Left lung (tissue), 10 donors: ENCODE results near the gene HEXIM1. TPM values are rescaled to one million over a fixed set of nuclear protein-coding genes. Genes with fewer than 3 reads are reported as not detected.
A peak's percentile ranks its signal among the peaks of the same experiment; 100 is the strongest.

Experiments
- ATAC-seq: fragments of 200-7000 bp; cut with Tn5 transposase; one replicate; pipeline ENCODE4 v1.9.1; 2020; ENCODE audit warnings: moderate library complexity
- DNase-seq, 4 donors: peaks; one replicate each; pipeline ENCODE4 v3.0.0-alpha.2; 2013 to 2020
- H3K27ac ChIP-seq, 2 donors: fragments of 200-600 bp; sonication (generic) in 1 of 2; one replicate each; pipeline versions ENCODE4 v1.5.0 to v1.8.0; 2020 to 2021
- H3K27me3 ChIP-seq, 2 donors: fragments of 200-600 bp; sonication (generic) in 1 of 2; one replicate each; pipeline versions ENCODE4 v1.5.0 to v1.8.0; 2020 to 2021
- H3K36me3 ChIP-seq, 2 donors: fragments of 200-600 bp; sonication (generic) in 1 of 2; one replicate each; pipeline versions ENCODE4 v1.5.0 to v1.8.0; 2020 to 2021
- H3K4me1 ChIP-seq, 2 donors: fragments of 200-600 bp; one replicate each; pipeline ENCODE4 v1.8.0; 2021
- H3K4me3 ChIP-seq, 2 donors: fragments of 200-600 bp; sonication (generic) in 1 of 2; one replicate each; pipeline versions ENCODE4 v1.5.0 to v1.8.0; 2020 to 2021; ENCODE audit warnings: mild to moderate bottlenecking in 1 of 2
- H3K9me3 ChIP-seq, 2 donors: fragments of 200-600 bp; sonication (generic) in 1 of 2; one replicate each; pipeline versions ENCODE4 v1.5.0 to v1.8.0; 2020 to 2021
- CTCF ChIP-seq, 2 donors: fragments of 200-600 bp; sonication (generic) in 1 of 2; IDR thresholded peaks; one replicate each; pipeline versions ENCODE4 v1.5.0 to v1.8.0; 2021; ENCODE audit warnings: antibody characterized with exemption in 2 of 2
- intact Hi-C, 2 donors: fragments of 100-400 bp; cut with DNase I; formaldehyde crosslinking; loops; one replicate each; pipeline versions ENCODE4 v1.11.2 to v1.14.2; 2022
- polyA plus RNA-seq, 6 donors: library from polyadenylated mRNA; unstranded; fragments of 120-200 nt; gene quantifications; one replicate each; pipeline ENCODE4 v1.2.1, GENCODE V29; 2013; ENCODE audit not compliant: insufficient read length in 6 of 6
- total RNA-seq, 2 donors: library from RNA; stranded (reverse); fragmentation: NEBNext Ultra II Directional; extraction: Animal tissue kit (Norgen Biotek cat#: 25700); gene quantifications; one replicate each; pipeline ENCODE4 v1.2.1, GENCODE V29; 2021
- donor health status: DM: no; HTN: yes; CAD: no.
- donor health status: DM: no; HTN: no; CAD: no.

HEXIM1 gene
- total and polyA plus RNA-seq, 8 donors = 27.3 to 41.5 (median 34.8) TPM

- intact Hi-C loops = no loop called here
- peaks cover 0 to 8% of the 10 kb centered on the region in 2 donors for H3K36me3 ChIP-seq
- H3K27me3 ChIP-seq = no peaks in the 10 kb centered on the region
- no peak overlapping the region for H3K4me3 ChIP-seq
- no peaks in the 10 kb centered on the region for H3K9me3 ChIP-seq
- ATAC-seq (no peak), DNase-seq (peak in 1 of 4 donors; percentile 70)
- peaks cover 20 to 44% of the 10 kb centered on the region in 2 donors for H3K4me1 ChIP-seq
- no peak for TF ChIP-seq CTCF (IDR thresholded peaks at IDR 0.05)
- H3K27ac ChIP-seq = no peak overlapping the region
Measured at GRCh38 chr17:45168991-45169752, 20.9 kb downstream of the HEXIM1 start.

- TF ChIP-seq CTCF (IDR thresholded peaks at IDR 0.05) = no peak
- intact Hi-C loops = no loop called here
- Histone ChIP-seq H3K4me1 (peaks cover 20 to 43% of the 10 kb centered on the region in 2 donors), H3K9me3 (no peaks in the 10 kb centered on the region), H3K4me3 (no peak overlapping the region), H3K36me3 (peaks cover 0 to 8% of the 10 kb centered on the region in 2 donors), H3K27me3 (no peaks in the 10 kb centered on the region), H3K27ac (peak overlapping the region; percentile 84 to 91)
- ATAC-seq = no peak
- DNase-seq = peak in 1 of 4 donors; percentile 24
Measured at GRCh38 chr17:45170280-45170930, 22.1 kb downstream of the HEXIM1 start.

- DNase-seq (peak in 2 of 4 donors; percentile 56 to 73), ATAC-seq (peak; percentile 66)
- peaks cover 20 to 47% of the 10 kb centered on the region in 2 donors for H3K4me1 ChIP-seq
- peak overlapping the region; percentile 84 to 91 for H3K27ac ChIP-seq
- no peak for TF ChIP-seq CTCF (IDR thresholded peaks at IDR 0.05)
- peaks cover 0 to 8% of the 10 kb centered on the region in 2 donors for H3K36me3 ChIP-seq
- H3K4me3 ChIP-seq = peak overlapping the region in 1 of 2 donors; percentile 31
- H3K9me3 ChIP-seq = no peaks in the 10 kb centered on the region
- intact Hi-C loops = no loop called here
- H3K27me3 ChIP-seq = no peaks in the 10 kb centered on the region
Measured at GRCh38 chr17:45170931-45171337, 22.7 kb downstream of the HEXIM1 start.

DNA sequence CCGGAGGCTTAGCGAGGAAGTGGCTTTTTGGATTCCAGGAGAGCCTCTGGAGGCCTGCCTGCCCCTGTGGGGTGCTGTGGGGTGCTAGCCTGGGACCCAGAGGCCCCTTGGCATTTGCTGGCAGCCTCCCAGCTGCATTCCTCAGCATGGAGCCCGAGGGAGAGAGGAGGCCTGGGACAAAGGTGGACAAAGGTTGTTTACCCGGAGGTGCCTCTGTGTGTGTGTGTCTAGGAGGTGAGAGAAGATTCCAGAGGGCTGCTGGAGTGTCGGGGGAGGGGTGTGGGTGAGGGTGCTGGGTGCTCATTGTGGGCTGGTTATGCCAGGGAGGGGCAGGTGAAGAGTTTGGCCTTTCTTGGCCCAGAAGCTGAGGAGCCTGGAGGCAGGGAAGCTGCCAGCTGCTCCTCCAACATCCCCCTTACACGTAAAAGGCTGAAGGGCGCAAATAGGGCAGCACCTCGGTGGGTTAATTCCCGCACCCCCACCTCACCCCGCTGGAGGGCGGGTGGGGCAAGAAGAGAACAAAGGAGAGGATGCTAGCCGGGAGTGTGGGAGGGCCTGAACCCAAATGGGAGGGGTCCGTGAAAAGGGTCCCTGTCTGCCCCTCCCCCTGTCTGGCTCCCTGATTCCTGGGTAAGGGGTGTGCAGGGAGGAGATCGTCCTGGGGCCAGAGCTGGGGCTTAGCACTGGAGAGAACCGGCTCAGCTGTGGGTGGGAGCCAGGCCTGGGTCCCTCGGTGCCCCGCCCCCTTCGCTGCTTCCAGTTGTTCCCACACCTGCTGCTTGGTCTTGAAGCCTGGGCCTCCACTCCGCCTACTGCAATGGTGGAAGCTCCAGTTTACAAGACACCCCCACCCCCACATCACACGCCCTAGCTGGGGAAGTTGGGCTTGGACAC, 23.3 kb downstream of the HEXIM1 start:
- ATAC-seq = peak; percentile 76

More for the DNA sequence above, 23.3 kb downstream of the HEXIM1 start:
- Histone ChIP-seq H3K27ac (peak overlapping the region; percentile 84 to 91), H3K4me3 (peak overlapping the region in 1 of 2 donors; percentile 31), H3K36me3 (peaks cover 0 to 8% of the 10 kb centered on the region in 2 donors), H3K27me3 (no peaks in the 10 kb centered on the region), H3K9me3 (no peaks in the 10 kb centered on the region), H3K4me1 (peaks cover 20 to 53% of the 10 kb centered on the region in 2 donors)
- peak in 3 of 4 donors; percentile 77 to 80 (median 80) for DNase-seq
- intact Hi-C loops = no loop called here
- TF ChIP-seq CTCF (IDR thresholded peaks at IDR 0.05) = no peak
